Right lung (tissue), 5 donors: ENCODE measurements around the gene SEL1L3. TPM values are rescaled to one million over a fixed set of nuclear protein-coding genes. Genes with fewer than 3 reads are reported as not detected.
"Not testable (repeated sequence)": the region's sequence is repeated elsewhere in the genome, so short reads cannot be mapped to it uniquely, and the experiment has no call there.

Experiments used
- DNase-seq, 2 donors: peaks; one replicate each; pipeline ENCODE4 v3.0.0-alpha.2; 2013
- polyA plus RNA-seq, 5 donors: library from polyadenylated mRNA; unstranded; fragments of 120-200 nt; gene quantifications; one replicate each; pipeline versions ENCODE4 v1.2.1 to v1.2.3, GENCODE V29; 2013; ENCODE audit warnings: inconsistent platforms in 1 of 5, low replicate concordance in 1 of 5; ENCODE audit not compliant: insufficient read length in 5 of 5, insufficient read depth in 1 of 5

Gene SEL1L3
- polyA plus RNA-seq, 5 donors, result 84.6 to 182 (median 136) TPM

DNA sequence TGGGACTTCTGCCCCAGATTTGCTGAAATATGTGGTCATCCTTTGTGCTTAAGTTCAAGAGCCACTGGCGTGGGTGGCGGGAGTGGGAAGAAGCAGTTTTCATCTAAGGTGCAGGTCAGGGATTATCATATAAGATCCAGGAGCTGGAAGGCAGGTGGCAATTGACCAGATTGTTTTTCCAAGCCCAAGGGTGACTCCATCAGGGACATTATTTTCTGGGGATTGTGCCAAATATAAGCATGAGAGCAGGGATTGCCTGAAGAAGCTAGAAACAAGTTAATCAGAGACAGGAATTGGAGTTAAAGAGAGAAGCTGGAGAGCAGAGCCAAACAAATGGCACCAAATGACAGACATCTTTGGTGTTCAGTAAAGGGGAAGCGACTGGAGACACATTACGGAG, 19.4 kb upstream of the SEL1L3 start:
- DNase-seq, result no peak

DNA sequence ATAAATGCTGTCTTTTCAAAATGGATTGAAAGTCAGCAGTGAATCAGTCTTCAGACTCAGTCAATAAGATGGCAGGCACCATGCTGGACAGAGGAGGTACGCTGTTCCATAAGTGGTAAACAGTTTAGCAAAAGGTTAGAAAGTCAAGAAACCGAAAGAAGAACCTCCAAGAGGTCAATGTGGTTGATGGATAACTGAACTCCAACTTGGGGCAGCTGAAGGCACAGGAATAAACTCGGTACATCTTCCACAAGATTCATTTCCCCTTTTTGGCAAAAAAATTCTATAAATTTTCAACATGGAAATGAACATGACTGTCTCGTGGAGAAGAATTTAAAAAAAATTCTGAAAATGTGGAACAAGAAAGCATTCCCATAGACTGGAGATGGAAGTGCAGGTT, 18.4 kb upstream of the SEL1L3 start:
- no peak for DNase-seq

- no peak for DNase-seq
Observed at GRCh38 chr4:25879991-25880651, 17.3 kb upstream of the SEL1L3 start.

DNA sequence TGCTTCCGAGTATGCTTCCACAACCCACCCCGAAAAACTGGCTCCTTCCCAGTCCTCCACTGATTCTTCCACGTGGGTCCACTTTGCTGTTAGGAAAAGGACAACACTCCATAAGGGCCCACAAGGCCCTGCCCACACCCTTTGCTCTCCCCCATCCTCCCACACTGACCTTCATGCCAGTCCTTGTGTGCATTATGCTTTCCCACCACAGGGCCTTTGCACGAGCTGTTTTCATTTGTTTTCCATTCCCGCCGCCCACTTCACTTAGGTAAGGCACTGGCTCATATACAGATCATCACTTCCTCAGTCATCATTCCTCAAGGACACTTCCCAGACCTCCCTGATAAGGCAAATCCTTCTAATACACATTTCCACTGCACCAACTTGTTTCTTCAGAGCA, 16.8 kb upstream of the SEL1L3 start:
- no peak for DNase-seq

GRCh38 chr4:25879091-25879584, 16.4 kb upstream of the SEL1L3 start:
- no peak for DNase-seq

DNA sequence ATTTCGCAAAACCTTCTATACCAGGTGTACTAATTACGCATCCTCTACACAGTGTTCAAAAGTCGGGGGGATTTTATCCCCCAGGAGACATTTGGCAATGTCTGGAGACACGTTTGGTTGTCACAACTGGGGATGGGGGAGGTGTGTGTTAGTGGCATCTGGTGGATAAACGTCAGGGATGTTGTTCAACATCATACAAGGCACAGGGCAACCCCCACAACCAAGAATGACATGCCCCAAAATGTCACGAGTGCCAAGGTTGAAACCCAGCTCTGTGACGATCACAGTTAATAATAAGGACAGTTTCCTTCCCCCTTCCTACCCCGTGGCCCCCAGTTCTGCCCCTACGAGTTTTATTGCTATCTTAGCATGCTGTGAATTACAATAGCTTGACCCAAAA, 15.9 kb upstream of the SEL1L3 start:
- no peak for DNase-seq

DNA sequence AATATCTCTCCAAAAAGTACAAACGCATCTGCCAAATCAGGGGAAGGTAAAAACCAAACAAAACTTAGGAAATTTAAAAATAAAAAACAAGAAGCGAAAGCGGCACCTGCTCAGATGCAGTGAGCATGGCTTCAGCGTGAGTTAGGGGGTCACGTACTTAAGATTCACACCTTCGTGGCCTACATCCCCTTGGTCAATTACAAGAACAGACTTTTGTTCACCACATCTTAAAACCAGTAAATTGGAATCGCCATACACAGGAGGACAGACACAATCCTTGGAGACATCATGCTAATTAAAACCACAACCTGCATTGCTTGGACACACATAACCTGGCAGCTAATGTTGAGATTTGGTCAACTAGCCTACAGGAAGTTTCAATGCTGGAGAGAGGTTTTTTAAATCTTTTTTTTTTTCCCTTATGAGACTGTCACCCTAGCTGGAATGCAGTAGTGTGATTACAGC, 12.5 kb upstream of the SEL1L3 start:
- no peak for DNase-seq

DNA sequence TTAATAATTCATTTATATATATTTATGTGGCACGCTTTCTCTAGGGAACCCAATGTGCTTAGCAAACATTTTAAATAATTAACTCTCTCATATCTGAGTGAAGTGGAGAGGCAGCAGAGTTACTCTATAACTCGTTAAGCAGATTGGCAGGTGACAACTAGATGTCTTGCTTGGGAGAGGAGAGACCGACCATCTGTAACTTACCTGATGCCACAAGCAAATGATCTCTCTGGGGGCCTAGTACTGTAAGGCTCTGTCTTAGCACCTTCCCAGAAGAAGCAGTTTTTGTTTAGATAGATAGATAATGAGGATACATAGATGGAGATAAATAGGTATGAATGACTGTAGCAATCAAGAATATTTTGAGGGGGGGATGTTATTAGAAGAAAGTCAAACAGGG, 11.9 kb upstream of the SEL1L3 start:
- no peak for DNase-seq

GRCh38 chr4:25873632-25874129, 10.9 kb upstream of the SEL1L3 start:
- DNase-seq, result no peak

DNA sequence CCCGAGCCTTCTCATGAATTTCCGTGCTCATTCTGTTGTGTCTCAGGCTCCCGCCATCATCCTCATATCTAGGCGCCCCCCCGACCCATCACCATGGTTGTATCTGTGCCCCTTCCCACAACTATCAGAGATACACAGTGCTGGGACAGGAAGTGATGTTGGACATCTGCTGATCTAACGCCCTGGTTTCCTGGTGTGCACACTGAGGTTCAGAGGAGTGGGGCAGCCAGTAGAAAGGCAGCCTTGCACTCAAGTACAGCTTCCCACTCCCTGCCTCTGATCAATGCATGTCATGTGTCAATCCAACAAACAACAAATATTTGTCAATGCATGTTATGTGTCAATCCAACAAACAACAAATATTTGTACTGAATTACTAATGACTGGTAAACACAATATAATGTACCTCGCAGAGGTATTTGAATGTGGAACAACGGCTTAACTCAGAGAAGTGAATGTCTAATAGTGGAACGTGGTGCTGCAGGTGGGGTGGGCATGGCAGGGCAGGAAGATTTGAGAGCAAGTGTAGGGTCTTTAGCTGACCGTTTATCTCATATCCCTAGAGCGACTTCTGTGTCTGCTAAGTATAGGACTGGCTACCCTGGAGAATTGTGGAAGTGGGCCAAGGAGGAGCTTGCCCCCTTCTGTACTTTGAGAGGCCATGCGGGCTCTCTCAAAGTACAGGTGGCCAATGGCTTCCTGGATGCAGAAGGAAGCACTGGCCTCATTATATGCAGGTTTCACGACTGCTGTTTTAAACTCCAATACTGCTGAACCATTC, 10.3 kb upstream of the SEL1L3 start:
- DNase-seq, result no peak

DNA sequence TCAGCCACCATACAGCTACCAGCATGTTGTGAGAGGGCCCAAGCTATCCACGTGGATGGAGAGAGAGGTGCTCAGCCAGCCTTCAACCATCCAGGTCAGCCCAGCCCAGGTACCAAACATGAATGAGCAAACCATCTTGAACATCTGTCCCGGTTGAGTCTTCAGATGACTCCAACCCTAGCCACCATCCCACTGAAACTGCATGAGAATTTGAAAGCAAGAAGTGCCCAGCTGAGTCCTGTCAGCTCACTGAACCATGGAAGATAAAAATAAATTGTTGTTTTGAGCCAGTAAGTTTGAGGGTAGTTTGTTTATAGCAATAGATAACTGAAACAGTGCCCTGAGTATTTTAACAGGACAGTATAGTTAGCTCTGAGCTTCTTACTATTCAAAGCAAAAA, 7.3 kb upstream of the SEL1L3 start:
- no peak for DNase-seq

DNA sequence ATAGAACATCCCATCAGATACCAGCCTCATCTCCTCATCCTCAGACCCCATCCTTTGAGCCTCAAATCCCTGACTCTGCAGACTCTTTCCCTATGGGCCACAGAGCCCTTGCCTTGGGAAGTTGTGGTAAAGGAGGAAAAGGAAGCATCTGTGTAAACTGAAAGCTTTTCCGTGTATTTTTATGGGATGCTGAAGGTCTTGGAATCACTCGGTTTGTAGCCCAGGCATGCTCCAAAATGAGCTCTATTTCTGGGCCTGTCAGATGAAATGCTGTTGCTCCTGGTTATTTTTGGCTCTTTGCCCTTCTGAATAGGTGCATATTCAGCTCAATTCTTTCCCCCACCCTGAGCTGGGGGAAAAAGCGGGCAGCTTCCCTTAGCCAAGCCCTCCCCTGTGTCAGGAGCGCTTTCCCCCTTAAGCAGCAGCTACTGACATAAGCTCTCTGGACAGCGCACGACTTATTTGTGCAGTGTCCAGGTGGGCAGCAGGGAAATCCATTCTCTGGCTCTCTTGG, 5.0 kb upstream of the SEL1L3 start:
- no peak for DNase-seq

DNA sequence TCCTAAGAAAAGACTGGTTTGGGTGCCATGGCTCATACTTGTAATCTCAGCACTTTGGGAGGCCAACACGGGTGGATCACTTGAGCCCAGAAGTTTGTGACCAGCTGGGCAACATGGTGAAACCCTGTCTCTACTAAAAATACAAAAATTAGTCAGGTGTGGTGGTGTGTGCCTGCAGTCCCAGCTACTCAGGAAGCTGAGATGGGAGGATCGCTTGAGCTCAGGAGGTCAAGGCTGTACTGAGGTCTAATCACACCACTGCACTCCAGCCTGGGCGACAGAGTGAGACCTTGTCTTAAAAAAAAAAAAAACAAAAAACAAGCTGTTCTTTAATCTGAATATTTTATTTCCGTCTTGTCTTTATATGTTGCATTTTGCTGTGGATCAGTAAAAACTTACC, 3.6 kb upstream of the SEL1L3 start:
- not testable (repeated sequence) for DNase-seq

DNA sequence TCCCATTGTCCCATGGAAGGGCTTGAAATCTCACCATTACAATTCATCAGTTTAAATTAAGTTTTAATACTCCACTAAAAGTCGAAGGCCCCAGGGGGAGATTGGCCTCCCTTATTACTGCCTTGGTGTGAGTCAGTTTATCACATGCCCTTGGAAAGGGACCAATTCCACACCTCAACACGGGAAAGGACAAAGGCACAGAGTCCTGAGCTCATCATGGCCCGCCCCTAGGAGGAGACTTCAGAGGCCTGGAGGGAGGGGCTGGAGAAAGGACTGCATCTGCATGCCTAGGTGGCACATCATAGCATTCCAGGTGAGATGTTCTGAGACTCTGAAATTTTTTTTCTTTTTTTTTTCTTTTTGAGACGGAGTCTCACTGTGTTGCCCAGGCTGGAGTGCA, 2.8 kb upstream of the SEL1L3 start:
- no peak for DNase-seq

GRCh38 chr4:25863831-25864418, 1.1 kb upstream of the SEL1L3 start:
- no peak for DNase-seq

- no peak for DNase-seq
Observed at GRCh38 chr4:25863347-25863784, 578 bp upstream of the SEL1L3 start.

DNA sequence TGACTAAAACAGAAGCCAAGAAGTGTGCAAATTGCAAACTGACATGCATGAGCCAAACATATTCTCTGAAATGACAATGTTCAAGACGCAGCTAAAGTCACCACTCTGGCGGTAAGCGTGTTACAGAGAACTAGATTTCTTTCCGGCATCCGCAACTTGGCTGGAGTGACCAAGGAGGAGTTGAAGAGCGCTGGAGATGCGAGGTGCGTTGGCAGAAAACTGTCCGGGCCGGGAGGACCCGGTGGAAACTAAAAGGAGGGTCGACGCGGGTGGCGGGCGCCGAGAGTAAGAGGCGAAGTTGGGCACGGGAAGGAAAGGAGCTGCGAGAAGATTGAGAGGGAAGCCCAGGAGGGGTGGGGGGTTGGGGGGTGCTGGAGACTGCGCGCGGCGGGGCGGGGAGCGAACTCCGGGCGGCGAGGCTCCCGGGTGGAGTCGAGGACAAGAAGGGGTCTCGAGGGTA, 807 bp downstream of the SEL1L3 start:
- no peak for DNase-seq

- no peak for DNase-seq
Observed at GRCh38 chr4:25861280-25861950, 1.4 kb downstream of the SEL1L3 start.

DNA sequence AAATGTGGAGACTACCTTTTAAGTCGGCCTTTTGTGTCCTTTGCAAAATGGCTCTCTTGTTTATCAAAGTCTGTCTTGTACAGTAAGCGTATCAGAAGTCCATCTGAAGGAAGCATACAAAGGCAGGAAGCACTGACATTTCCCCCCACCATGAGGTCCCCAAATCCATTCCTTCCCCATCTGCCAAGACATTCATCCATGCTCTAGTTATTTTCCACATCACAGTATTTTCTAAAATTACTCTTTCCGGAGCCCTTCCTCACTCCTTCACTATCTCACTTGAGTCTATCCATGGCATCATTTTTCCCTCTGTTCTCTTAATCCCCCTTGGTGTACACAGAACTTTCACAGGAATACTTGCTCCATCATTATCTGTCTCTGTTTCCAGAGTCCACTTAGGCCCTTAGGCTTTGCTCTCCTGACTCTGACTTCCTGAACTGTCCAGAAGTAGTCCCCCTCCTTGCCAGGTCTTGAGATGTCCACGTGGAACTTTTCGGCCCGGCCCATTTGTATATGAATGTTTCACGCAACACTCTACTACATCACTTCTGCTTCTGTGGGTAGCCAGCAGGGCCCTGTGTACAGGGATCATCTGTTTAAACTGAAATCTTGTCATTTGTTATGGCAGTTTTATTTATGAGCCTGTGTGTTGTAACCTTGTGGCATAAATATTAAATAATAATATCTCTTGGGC, 2.1 kb downstream of the SEL1L3 start:
- no peak for DNase-seq

DNA sequence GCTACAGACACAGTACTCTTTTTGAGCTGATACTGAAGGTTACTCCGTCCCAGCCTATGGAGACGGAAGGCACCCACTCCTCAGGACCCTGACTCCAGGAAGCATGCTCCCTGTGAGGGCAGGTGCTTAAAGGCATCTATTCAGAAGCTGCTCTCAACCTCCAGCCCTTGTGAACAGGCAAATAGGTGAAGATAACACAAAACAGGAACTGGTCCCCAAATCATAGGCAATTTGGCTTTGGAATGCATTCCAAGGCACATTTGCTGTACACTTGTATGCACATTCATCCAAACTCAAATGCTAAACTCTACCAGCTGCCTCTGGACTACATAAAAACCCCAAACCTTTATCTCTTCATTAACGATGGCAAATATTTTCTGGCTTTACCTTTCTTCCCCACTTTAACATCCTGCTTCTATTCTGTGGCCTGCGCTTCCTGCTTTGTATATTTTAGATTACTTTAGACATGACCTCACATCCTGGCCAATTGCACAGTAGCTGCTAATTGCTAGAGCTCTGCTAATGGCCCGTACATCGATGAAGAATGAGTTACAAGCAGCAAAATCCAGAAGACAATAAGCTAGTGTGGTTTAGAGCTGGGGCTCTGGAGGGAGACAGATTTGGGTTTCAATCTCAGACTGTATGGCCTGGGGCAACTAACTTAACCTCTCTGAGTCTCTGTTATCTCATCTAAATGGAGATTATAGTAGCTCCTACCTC, 3.2 kb downstream of the SEL1L3 start:
- no peak for DNase-seq
